ENCODE measurements around the gene CAMK4.

The CAMK4 gene

DNA sequence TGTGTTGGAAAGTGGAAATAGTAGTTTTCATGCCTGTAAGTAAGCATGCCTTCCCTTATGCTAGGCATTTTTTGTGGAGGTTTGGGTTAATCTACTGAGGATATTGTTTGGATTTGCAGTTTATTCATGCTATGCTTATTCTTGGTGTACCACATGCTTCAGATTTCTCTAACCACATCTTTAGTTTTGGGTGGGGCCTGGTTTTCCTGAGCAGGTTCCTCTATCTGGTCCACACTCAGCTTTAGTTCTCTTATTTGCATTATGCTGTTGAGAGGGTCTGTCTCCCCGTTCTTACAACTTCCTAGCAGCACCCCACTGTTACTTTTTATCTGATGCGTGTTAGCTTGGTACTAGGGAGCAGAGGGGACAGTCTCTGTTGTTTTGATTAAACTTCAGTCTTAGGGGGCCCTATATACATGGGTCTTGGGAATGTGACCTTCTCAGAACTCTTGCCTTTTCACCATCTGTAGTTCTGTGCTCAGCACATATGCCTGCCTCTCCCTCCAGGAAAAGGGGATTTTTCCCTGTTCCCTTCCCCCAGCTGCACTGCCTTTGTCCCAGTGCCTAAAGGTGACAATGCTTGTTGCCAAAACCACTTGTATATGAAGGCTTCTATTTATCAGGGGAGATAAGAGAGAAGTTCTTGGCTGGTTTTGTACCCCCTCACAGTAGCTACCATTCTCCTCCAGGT lies 10.0 kb upstream of the CAMK4 start:
- H3K4me1 ChIP-seq (ENCODE audit: control insufficient read depth, insufficient read depth, low read length) = no peaks in the 10 kb centered on the region
- H3K4me3 ChIP-seq (ENCODE audit: low read length in 2 of 2) = no peak overlapping the region
- no peaks in the 10 kb centered on the region for H3K27me3 ChIP-seq (ENCODE audit: control insufficient read depth in 1 of 2, insufficient read depth in 2 of 2, low read length in 2 of 2)
- no peak overlapping the region for H3K9ac ChIP-seq (ENCODE audit: low read length in 2 of 2)
- no peaks in the 10 kb centered on the region for H3K36me3 ChIP-seq (ENCODE audit: control insufficient read depth in 2 of 2, insufficient read depth in 2 of 2, low read length in 2 of 2)
- no peak overlapping the region for H3K27ac ChIP-seq (ENCODE audit: low read length)
- no peaks in the 10 kb centered on the region for H3K9me3 ChIP-seq (ENCODE audit: control insufficient read depth in 2 of 2, low read length in 2 of 2)

DNA sequence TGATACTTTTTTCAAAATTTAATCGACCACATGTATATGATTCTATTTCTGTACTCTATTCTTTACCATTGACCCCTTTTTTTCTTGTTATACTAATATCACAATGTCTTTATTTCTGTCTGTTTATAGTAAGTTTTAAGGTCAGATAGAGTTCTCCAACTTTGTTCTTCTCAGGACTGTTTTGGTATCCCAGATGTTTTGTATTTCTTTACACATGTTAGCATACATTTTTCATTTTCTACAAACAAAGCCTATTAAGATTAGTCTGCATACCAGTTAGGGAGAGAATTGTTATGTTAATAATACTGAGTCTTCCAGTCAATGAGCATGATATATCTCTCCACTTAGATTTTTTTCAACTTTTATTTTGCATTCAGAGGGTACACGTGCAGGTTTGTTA lies 8.2 kb upstream of the CAMK4 start:
- no peaks in the 10 kb centered on the region for H3K9me3 ChIP-seq (ENCODE audit: control insufficient read depth in 2 of 2, low read length in 2 of 2)
- no peaks in the 10 kb centered on the region for H3K27me3 ChIP-seq (ENCODE audit: control insufficient read depth in 1 of 2, insufficient read depth in 2 of 2, low read length in 2 of 2)
- H3K36me3 ChIP-seq (ENCODE audit: control insufficient read depth in 2 of 2, insufficient read depth in 2 of 2, low read length in 2 of 2) = no peaks in the 10 kb centered on the region
- H3K27ac ChIP-seq (ENCODE audit: low read length) = no peak overlapping the region
- H3K4me1 ChIP-seq (ENCODE audit: control insufficient read depth, insufficient read depth, low read length) = no peaks in the 10 kb centered on the region
- no peak overlapping the region for H3K9ac ChIP-seq (ENCODE audit: low read length in 2 of 2)
- H3K4me3 ChIP-seq (ENCODE audit: low read length in 2 of 2) = no peak overlapping the region

DNA sequence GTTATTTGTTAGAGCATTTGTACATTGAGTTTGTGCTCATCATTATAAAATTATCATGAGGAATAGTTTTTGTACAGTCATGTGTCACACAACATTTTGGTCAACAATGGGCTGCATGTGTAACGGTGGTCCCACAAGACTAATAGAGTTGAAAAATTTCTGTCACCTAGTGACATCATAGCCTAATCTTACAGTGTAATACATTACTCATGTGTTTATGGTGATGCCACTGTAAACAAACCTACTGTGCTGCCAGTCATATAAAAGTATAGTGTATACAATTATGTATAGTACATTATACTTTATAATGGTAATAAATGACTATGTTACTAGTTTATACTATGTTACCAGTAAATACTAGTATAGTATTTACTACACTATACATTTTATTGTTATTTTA lies 3.0 kb upstream of the CAMK4 start:
- Histone ChIP-seq H3K4me3 (ENCODE audit: low read length in 2 of 2) (no peak overlapping the region), H3K36me3 (ENCODE audit: control insufficient read depth in 2 of 2, insufficient read depth in 2 of 2, low read length in 2 of 2) (no peaks in the 10 kb centered on the region), H3K27ac (ENCODE audit: low read length) (no peak overlapping the region), H3K9me3 (ENCODE audit: control insufficient read depth in 2 of 2, low read length in 2 of 2) (no peaks in the 10 kb centered on the region), H3K9ac (ENCODE audit: low read length in 2 of 2) (no peak overlapping the region), H3K27me3 (ENCODE audit: control insufficient read depth in 1 of 2, insufficient read depth in 2 of 2, low read length in 2 of 2) (no peaks in the 10 kb centered on the region), H3K4me1 (ENCODE audit: control insufficient read depth, insufficient read depth, low read length) (peaks cover 9% of the 10 kb centered on the region)

DNA sequence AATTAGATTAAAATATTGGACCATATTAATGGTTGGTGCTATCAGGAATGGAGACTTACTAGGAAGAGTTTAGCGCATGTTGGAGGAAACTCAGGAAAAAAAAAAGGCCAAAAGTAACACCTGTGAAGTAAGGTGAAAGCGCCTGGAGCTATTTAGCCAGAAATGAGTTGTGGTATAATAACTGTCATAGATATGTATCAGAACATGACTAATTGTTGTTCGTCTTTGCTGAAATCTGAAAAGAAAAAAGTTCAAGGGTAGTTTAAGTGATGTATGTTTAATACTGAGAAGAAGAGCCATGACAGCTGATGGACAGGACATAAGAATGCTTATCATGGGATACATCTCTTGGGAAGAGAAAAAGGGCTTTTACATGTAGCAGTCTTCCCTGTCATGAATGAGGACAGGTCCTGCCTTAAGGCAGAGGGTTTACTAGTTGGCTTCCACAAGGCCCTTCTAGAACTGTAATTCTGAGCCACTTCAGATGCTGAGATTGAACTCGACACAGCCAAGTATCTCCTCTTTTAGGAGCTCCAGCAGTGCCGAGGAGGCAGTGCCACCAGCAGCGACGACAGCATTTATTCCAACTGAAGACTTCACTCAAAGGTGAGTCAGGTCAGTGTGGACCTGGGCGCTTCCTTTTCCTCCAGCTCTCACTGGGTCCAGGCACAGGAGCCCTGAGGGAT lies 940 bp upstream of the CAMK4 start:
- Histone ChIP-seq H3K27ac (ENCODE audit: low read length) (no peak overlapping the region), H3K9ac (ENCODE audit: low read length in 2 of 2) (peak overlapping the region in 1 of 2 donors; percentile 43), H3K9me3 (ENCODE audit: control insufficient read depth in 2 of 2, low read length in 2 of 2) (no peaks in the 10 kb centered on the region), H3K4me3 (ENCODE audit: low read length in 2 of 2) (peak overlapping the region; percentile 66 to 76), H3K27me3 (ENCODE audit: control insufficient read depth in 1 of 2, insufficient read depth in 2 of 2, low read length in 2 of 2) (no peaks in the 10 kb centered on the region), H3K36me3 (ENCODE audit: control insufficient read depth in 2 of 2, insufficient read depth in 2 of 2, low read length in 2 of 2) (no peaks in the 10 kb centered on the region), H3K4me1 (ENCODE audit: control insufficient read depth, insufficient read depth, low read length) (peaks cover 9% of the 10 kb centered on the region)

DNA sequence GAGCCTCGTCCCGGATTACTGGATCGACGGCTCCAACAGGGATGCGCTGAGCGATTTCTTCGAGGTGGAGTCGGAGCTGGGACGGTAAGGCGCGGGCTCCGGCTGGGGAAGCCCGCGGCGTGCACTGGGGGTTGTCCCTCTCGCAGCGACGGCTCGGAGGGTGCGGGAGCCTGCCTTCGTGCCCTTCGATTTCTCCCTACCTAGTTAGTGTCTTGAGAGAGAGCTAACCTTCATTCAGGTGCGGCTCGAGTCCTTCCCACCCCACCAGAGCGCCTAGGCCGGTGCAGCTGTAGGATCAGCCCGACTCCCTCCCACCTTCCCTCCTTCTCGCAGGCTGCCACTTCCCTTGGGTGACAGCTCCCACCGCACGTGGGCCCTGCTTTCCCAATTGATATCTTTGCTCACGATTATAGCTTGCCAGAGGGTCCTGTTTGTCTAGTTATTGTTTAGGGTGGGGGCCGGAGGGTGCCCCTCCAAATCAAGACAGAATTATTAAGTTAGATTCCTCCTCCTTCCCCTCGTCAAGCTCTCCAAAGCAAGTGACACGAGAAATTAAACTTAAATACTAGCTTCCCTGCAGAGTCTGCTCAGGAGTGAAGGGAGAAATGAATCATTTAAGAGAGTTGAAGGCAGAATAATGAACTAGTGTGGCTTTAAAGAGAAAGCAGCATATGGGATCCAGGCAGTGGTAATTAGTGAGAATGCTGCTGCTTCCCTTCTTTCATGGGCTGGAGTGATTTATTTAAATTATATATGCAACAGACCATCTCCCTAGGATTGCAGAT lies 569 bp downstream of the CAMK4 start:
- H3K27me3 ChIP-seq (ENCODE audit: control insufficient read depth in 1 of 2, insufficient read depth in 2 of 2, low read length in 2 of 2) = peaks cover 2 to 5% of the 10 kb centered on the region in 2 donors
- H3K9ac ChIP-seq (ENCODE audit: low read length in 2 of 2) = peak overlapping the region; percentile 36 to 64
- no peaks in the 10 kb centered on the region for H3K36me3 ChIP-seq (ENCODE audit: control insufficient read depth in 2 of 2, insufficient read depth in 2 of 2, low read length in 2 of 2)
- H3K9me3 ChIP-seq (ENCODE audit: control insufficient read depth in 2 of 2, low read length in 2 of 2) = no peaks in the 10 kb centered on the region
- H3K27ac ChIP-seq (ENCODE audit: low read length) = no peak overlapping the region
- peaks cover 9% of the 10 kb centered on the region for H3K4me1 ChIP-seq (ENCODE audit: control insufficient read depth, insufficient read depth, low read length)
- peak overlapping the region; percentile 73 to 76 for H3K4me3 ChIP-seq (ENCODE audit: low read length in 2 of 2)

DNA sequence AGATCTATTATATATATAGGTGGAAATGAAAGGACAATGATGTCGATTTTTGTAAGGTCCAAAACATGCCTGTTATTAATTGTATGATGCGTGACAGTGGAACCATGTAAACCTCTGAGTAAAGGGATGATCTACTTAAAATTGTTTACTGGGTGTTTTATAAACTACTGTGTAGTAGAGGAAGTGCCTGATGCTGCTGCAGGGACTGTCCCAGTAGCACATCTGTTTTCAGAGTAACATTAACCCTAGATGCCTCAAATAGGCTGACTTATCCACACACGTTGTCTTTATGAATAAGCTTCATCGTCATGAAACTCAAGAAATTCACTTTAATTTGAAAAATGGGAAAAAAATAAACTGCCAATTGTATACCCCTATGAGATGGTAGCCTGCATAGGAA lies 1.7 kb downstream of the CAMK4 start:
- Histone ChIP-seq H3K27ac (ENCODE audit: low read length) (no peak overlapping the region), H3K36me3 (ENCODE audit: control insufficient read depth in 2 of 2, insufficient read depth in 2 of 2, low read length in 2 of 2) (no peaks in the 10 kb centered on the region), H3K9ac (ENCODE audit: low read length in 2 of 2) (no peak overlapping the region), H3K4me1 (ENCODE audit: control insufficient read depth, insufficient read depth, low read length) (peaks cover 9% of the 10 kb centered on the region), H3K9me3 (ENCODE audit: control insufficient read depth in 2 of 2, low read length in 2 of 2) (no peaks in the 10 kb centered on the region), H3K27me3 (ENCODE audit: control insufficient read depth in 1 of 2, insufficient read depth in 2 of 2, low read length in 2 of 2) (peaks cover 2 to 5% of the 10 kb centered on the region in 2 donors), H3K4me3 (ENCODE audit: low read length in 2 of 2) (no peak overlapping the region)

DNA sequence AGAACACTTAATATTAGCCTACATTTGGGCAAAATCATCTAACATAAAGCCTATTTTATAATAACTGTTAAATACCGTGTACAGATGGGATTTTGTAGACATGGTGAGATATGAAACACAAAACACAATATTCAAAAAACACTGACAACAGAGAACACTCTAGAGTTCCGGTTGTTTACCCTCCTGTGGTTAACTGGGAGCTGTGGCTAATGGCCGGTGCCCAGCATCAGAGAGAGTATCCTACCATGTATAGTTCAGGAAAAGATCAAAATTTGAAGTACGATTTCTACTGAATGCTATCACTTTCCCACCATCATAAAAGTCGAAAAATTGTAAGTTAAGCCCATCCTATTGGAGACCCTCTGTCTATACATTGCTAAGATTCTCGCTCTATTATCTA lies 2.4 kb downstream of the CAMK4 start:
- Histone ChIP-seq H3K36me3 (ENCODE audit: control insufficient read depth in 2 of 2, insufficient read depth in 2 of 2, low read length in 2 of 2) (no peaks in the 10 kb centered on the region), H3K27ac (ENCODE audit: low read length) (no peak overlapping the region), H3K4me3 (ENCODE audit: low read length in 2 of 2) (no peak overlapping the region), H3K9ac (ENCODE audit: low read length in 2 of 2) (no peak overlapping the region), H3K4me1 (ENCODE audit: control insufficient read depth, insufficient read depth, low read length) (peaks cover 9% of the 10 kb centered on the region), H3K27me3 (ENCODE audit: control insufficient read depth in 1 of 2, insufficient read depth in 2 of 2, low read length in 2 of 2) (peaks cover 2 to 5% of the 10 kb centered on the region in 2 donors), H3K9me3 (ENCODE audit: control insufficient read depth in 2 of 2, low read length in 2 of 2) (no peaks in the 10 kb centered on the region)

DNA sequence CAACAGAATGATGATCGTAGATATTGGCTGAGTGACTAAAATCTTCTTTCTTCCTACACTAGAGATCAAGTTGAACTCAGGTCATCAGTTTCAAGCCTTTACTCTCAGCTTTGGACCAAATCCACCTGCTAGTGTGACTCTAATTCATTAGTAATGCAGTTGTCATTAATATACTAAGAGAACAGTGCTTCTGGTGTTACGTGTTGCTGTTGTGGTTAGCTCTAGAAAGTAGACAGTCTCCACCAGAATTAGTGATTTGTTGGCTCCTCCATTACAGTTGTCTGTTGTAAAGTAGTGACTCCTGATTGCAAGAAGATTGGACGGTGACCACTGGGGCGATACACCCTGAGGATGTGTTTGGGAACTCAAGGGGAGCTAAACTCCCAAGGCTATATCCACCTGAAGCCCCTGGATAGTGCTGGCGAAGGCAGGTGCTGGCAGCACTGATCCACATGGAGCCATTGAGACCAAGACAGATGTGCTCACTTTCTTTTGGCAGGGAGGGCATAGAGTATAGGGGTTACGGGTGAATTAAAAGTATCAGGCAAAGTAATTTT lies 3.1 kb downstream of the CAMK4 start:
- no peak overlapping the region for H3K9ac ChIP-seq (ENCODE audit: low read length in 2 of 2)
- H3K9me3 ChIP-seq (ENCODE audit: control insufficient read depth in 2 of 2, low read length in 2 of 2) = no peaks in the 10 kb centered on the region
- no peaks in the 10 kb centered on the region for H3K36me3 ChIP-seq (ENCODE audit: control insufficient read depth in 2 of 2, insufficient read depth in 2 of 2, low read length in 2 of 2)
- peaks cover 9% of the 10 kb centered on the region for H3K4me1 ChIP-seq (ENCODE audit: control insufficient read depth, insufficient read depth, low read length)
- peaks cover 2 to 5% of the 10 kb centered on the region in 2 donors for H3K27me3 ChIP-seq (ENCODE audit: control insufficient read depth in 1 of 2, insufficient read depth in 2 of 2, low read length in 2 of 2)
- no peak overlapping the region for H3K27ac ChIP-seq (ENCODE audit: low read length)
- no peak overlapping the region for H3K4me3 ChIP-seq (ENCODE audit: low read length in 2 of 2)

DNA sequence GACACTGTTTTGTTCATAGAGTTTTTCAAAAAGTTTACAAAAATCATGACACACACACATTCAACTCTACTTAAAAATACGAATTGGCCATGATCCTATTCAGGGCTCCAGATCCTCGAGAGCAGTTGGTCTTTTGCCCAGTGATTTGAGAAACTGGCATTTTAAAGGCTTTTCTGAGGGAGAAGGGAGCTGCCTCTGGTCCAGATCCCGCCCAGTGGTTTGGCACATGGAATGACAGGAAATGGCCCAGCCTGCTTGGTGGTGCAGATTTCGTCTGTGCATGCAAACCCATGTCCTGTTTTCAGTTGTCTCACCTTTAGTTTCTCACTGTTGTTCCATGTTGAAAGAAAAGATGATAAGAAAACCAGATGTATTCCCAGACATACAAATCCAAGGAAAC lies 3.6 kb downstream of the CAMK4 start:
- H3K9me3 ChIP-seq (ENCODE audit: control insufficient read depth in 2 of 2, low read length in 2 of 2) = no peaks in the 10 kb centered on the region
- H3K36me3 ChIP-seq (ENCODE audit: control insufficient read depth in 2 of 2, insufficient read depth in 2 of 2, low read length in 2 of 2) = no peaks in the 10 kb centered on the region
- no peak overlapping the region for H3K4me3 ChIP-seq (ENCODE audit: low read length in 2 of 2)
- H3K9ac ChIP-seq (ENCODE audit: low read length in 2 of 2) = no peak overlapping the region
- H3K27me3 ChIP-seq (ENCODE audit: control insufficient read depth in 1 of 2, insufficient read depth in 2 of 2, low read length in 2 of 2) = peaks cover 2 to 5% of the 10 kb centered on the region in 2 donors
- H3K4me1 ChIP-seq (ENCODE audit: control insufficient read depth, insufficient read depth, low read length) = peaks cover 9% of the 10 kb centered on the region
- H3K27ac ChIP-seq (ENCODE audit: low read length) = no peak overlapping the region

DNA sequence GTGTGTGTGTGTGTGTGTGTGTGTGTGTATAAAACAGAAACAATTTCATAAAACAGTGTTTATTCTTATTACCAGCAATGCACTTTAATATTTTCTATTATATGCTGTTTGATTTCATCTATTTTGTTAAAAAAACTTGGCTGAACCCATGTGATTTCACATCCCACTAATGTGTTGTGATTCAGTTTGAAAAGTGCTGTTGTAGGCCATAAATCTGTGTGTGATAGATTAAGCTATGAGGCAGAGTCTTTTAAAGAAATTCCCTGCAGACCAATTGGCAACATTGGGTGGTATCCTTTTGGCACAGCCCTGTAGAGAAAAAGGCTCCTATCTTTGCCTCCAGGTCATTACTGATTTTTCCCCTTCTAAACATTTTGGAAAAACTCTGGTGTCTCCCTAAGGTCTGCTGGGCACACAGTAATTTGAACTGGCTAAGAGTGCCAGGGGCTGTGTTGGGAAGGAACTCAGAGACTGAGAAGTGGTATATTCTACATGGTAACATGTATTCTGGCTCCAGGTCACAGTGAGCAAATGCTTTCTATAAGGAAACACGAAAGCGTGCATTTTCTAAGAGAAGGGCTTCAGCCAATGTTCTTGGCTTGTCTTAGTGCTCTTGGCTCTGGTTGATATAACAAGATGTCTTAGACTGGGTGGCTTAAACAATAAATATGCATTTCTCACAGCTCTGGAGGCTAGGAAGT lies 4.5 kb downstream of the CAMK4 start:
- no peaks in the 10 kb centered on the region for H3K36me3 ChIP-seq (ENCODE audit: control insufficient read depth in 2 of 2, insufficient read depth in 2 of 2, low read length in 2 of 2)
- no peak overlapping the region for H3K4me3 ChIP-seq (ENCODE audit: low read length in 2 of 2)
- peaks cover 9% of the 10 kb centered on the region for H3K4me1 ChIP-seq (ENCODE audit: control insufficient read depth, insufficient read depth, low read length)
- H3K27me3 ChIP-seq (ENCODE audit: control insufficient read depth in 1 of 2, insufficient read depth in 2 of 2, low read length in 2 of 2) = peaks cover 2 to 5% of the 10 kb centered on the region in 2 donors
- no peak overlapping the region for H3K27ac ChIP-seq (ENCODE audit: low read length)
- H3K9me3 ChIP-seq (ENCODE audit: control insufficient read depth in 2 of 2, low read length in 2 of 2) = no peaks in the 10 kb centered on the region
- no peak overlapping the region for H3K9ac ChIP-seq (ENCODE audit: low read length in 2 of 2)
